IMR-90 (cell line): ENCODE data around the gene MAML2. TPM values are rescaled to one million over a fixed set of nuclear protein-coding genes. Genes with fewer than 3 reads are reported as not detected.

ENCODE experiments used
- ATAC-seq: fragments of 200-7000 bp; cut with Tn5 transposase; 2 replicates; pipeline ENCODE4 v1.9.1; 2020; ENCODE audit warnings: low read depth, mild to moderate bottlenecking, moderate library complexity
- BruUV-seq: library from RNA; stranded (reverse); fragments of 400-500 nt; replicated peaks from 2 replicates; lab custom pipeline; 2021; lab: Mats Ljungman, UMichigan
- CTCF ChIA-PET: fragments of 300-600 bp; formaldehyde crosslinking; extraction: SDS; loops from one replicate; lab custom pipeline; 2021; ENCODE audit warnings: antibody characterized with exemption; lab: Yijun Ruan, JAX
- POLR2A ChIA-PET: fragments of 300-600 bp; sonication (Branson Sonifier 250); formaldehyde crosslinking; loops from one replicate; lab custom pipeline; 2022; ENCODE audit warnings: antibody characterized with exemption; ENCODE audit not compliant: unreplicated experiment; lab: Charles Lee
- DNase-seq: peaks from one replicate; pipeline ENCODE4 v3.0.0; 2013
- H2AFZ ChIP-seq: replicated peaks from 2 replicates; pipeline ENCODE3; 2013; ENCODE audit warnings: low read length, mild to moderate bottlenecking; ENCODE audit not compliant: poor library complexity
- H2AK5ac ChIP-seq: 2 replicates; pipeline ENCODE4 v1.6.1; 2013; ENCODE audit warnings: low read depth, low read length, inconsistent platforms
- H2AK9ac ChIP-seq: replicated peaks from 2 replicates; pipeline ENCODE3; 2013; ENCODE audit warnings: mild to moderate bottlenecking, low read depth, low read length, moderate library complexity; ENCODE audit not compliant: poor library complexity
- H2BK120ac ChIP-seq: 2 replicates; pipeline ENCODE4 v1.6.1; 2013; ENCODE audit warnings: low read depth, low read length, inconsistent platforms
- H2BK15ac ChIP-seq: 3 replicates; pipeline ENCODE4 v1.6.1; 2013; ENCODE audit warnings: low read depth, low read length, inconsistent platforms
- H2BK20ac ChIP-seq: 2 replicates; pipeline ENCODE4 v1.6.1; 2013; ENCODE audit warnings: low read depth, mild to moderate bottlenecking, inconsistent platforms, low read length, moderate library complexity
- H2BK5ac ChIP-seq: 2 replicates; pipeline ENCODE4 v1.6.1; 2013; ENCODE audit warnings: mild to moderate bottlenecking, low read depth, low read length, inconsistent platforms; ENCODE audit not compliant: poor library complexity, severe bottlenecking
- H3K14ac ChIP-seq: replicated peaks from 2 replicates; pipeline ENCODE4 v1.6.1; 2013; ENCODE audit warnings: low read depth, low read length, inconsistent platforms
- H3K18ac ChIP-seq: 2 replicates; pipeline ENCODE4 v1.6.1; 2013; ENCODE audit warnings: low read depth, low read length, control low read depth
- H3K23ac ChIP-seq: 2 replicates; pipeline ENCODE4 v1.6.1; 2013; ENCODE audit warnings: low read depth, low read length, inconsistent platforms
- H3K27ac ChIP-seq: 2 replicates; pipeline ENCODE4 v1.5.1; 2013; ENCODE audit warnings: mild to moderate bottlenecking, control low read depth, low read length; ENCODE audit not compliant: insufficient read depth
- H3K27me3 ChIP-seq: 2 replicates; pipeline ENCODE4 v1.6.1; 2013; ENCODE audit warnings: low read length; ENCODE audit not compliant: control insufficient read depth, insufficient read depth
- H3K36me3 ChIP-seq: 2 replicates; pipeline ENCODE4 v1.6.1; 2013; ENCODE audit warnings: low read length, mixed read lengths; ENCODE audit not compliant: control insufficient read depth, insufficient read depth
- H3K4ac ChIP-seq: 2 replicates; pipeline ENCODE4 v1.6.1; 2013; ENCODE audit warnings: low read depth, low read length, inconsistent platforms
- H3K4me1 ChIP-seq: 2 replicates; pipeline ENCODE4 v1.6.1; 2013; ENCODE audit warnings: low read length, mixed read lengths; ENCODE audit not compliant: control insufficient read depth, insufficient read depth
- H3K4me2 ChIP-seq: 2 replicates; pipeline ENCODE4 v1.6.1; 2013; ENCODE audit warnings: low read depth, mild to moderate bottlenecking, control low read depth, low read length, moderate library complexity
- H3K4me3 ChIP-seq: 2 replicates; pipeline ENCODE4 v1.5.1; 2013; ENCODE audit warnings: low read depth, mild to moderate bottlenecking, control low read depth, low read length, moderate library complexity; ENCODE audit not compliant: insufficient read depth
- H3K56ac ChIP-seq: 2 replicates; pipeline ENCODE4 v1.6.1; 2013; ENCODE audit warnings: low read length, inconsistent platforms; ENCODE audit not compliant: insufficient read depth; ENCODE audit errors: extremely low read depth
- H3K79me1 ChIP-seq, 2 experiments: 2 replicates each; pipeline ENCODE4 v1.6.1; 2013; ENCODE audit warnings: low read length in 2 of 2, inconsistent platforms in 1 of 2, low read depth in 1 of 2
- H3K9ac ChIP-seq: 2 replicates; pipeline ENCODE4 v1.6.1; 2013; ENCODE audit warnings: low read depth, low read length, control low read depth
- H3K9me1 ChIP-seq: 2 replicates; pipeline ENCODE4 v1.6.1; 2013; ENCODE audit warnings: low read length, inconsistent platforms; ENCODE audit not compliant: insufficient read depth
- H3K9me3 ChIP-seq: 2 replicates; pipeline ENCODE4 v1.6.1; 2013; ENCODE audit warnings: low read length; ENCODE audit not compliant: control insufficient read depth, insufficient read depth
- H4K20me1 ChIP-seq: 2 replicates; pipeline ENCODE4 v1.6.1; 2013; ENCODE audit warnings: low read length, inconsistent platforms; ENCODE audit not compliant: insufficient read depth
- H4K5ac ChIP-seq: 2 replicates; pipeline ENCODE4 v1.6.1; 2013; ENCODE audit warnings: mild to moderate bottlenecking, low read depth, low read length, control low read depth
- H4K8ac ChIP-seq, 2 experiments: 2 replicates each; pipeline ENCODE4 v1.6.1; 2013; ENCODE audit warnings: low read depth in 2 of 2, low read length in 2 of 2, control low read depth in 1 of 2, inconsistent platforms in 1 of 2
- H4K91ac ChIP-seq: 2 replicates; pipeline ENCODE4 v1.6.1; 2013; ENCODE audit warnings: low read depth, low read length, inconsistent platforms; ENCODE audit not compliant: insufficient read depth
- BHLHE40 ChIP-seq: fragments of 150-350 bp; IDR thresholded peaks from 2 replicates; pipeline ENCODE4 v1.6.1; 2016; ENCODE audit warnings: mild to moderate bottlenecking, low read depth, low read length
- CEBPB ChIP-seq: IDR thresholded peaks from 2 replicates; pipeline ENCODE4 v1.6.1; 2012; ENCODE audit warnings: low read depth, low read length, improper control_type of control experiment
- CHD1 ChIP-seq: IDR thresholded peaks from 2 replicates; pipeline ENCODE4 v1.6.1; 2012; ENCODE audit warnings: low read depth, low read length, improper control_type of control experiment
- CTCF ChIP-seq: conservative IDR thresholded peaks from 2 replicates; pipeline ENCODE4 v1.5.1; 2012; ENCODE audit warnings: mild to moderate bottlenecking, low read depth, low read length, improper control_type of control experiment
- ELK1 ChIP-seq: fragments of 150-350 bp; IDR thresholded peaks from 2 replicates; pipeline ENCODE4 v1.6.1; 2016; ENCODE audit warnings: low read depth, mild to moderate bottlenecking, low read length, moderate library complexity, borderline replicate concordance
- FOS ChIP-seq: fragments of 150-350 bp; IDR thresholded peaks from 2 replicates; pipeline ENCODE4 v1.6.1; 2016; ENCODE audit warnings: low read depth, low read length
- MAFK ChIP-seq: IDR thresholded peaks from 2 replicates; pipeline ENCODE4 v1.6.1; 2012; ENCODE audit warnings: low read depth, low read length, improper control_type of control experiment
- MAZ ChIP-seq: IDR thresholded peaks from 2 replicates; pipeline ENCODE4 v1.6.1; 2012; ENCODE audit warnings: low read depth, mild to moderate bottlenecking, low read length, improper control_type of control experiment, moderate library complexity, borderline replicate concordance
- MXI1 ChIP-seq: IDR thresholded peaks from 2 replicates; pipeline ENCODE4 v1.6.1; 2012; ENCODE audit warnings: low read depth, mild to moderate bottlenecking, low read length, moderate library complexity, borderline replicate concordance
- NFE2L2 ChIP-seq: fragments of 150-350 bp; IDR thresholded peaks from 2 replicates; pipeline ENCODE4 v1.6.1; 2016; ENCODE audit warnings: low read depth, mild to moderate bottlenecking, low read length
- POLR2A ChIP-seq: IDR thresholded peaks from 2 replicates; pipeline ENCODE4 v1.6.1; 2012; ENCODE audit warnings: mild to moderate bottlenecking, low read depth, low read length
- RAD21 ChIP-seq: IDR thresholded peaks from 2 replicates; pipeline ENCODE4 v1.6.1; 2012; ENCODE audit warnings: low read length, improper control_type of control experiment
- RCOR1 ChIP-seq: IDR thresholded peaks from 2 replicates; pipeline ENCODE4 v1.6.1; 2012; ENCODE audit warnings: mild to moderate bottlenecking, low read length, improper control_type of control experiment; ENCODE audit not compliant: insufficient replicate concordance
- RFX5 ChIP-seq: IDR thresholded peaks from 2 replicates; pipeline ENCODE4 v1.8.0; 2012; ENCODE audit warnings: low read depth, mild to moderate bottlenecking, low read length, moderate library complexity
- SMC3 ChIP-seq: fragments of 150-350 bp; IDR thresholded peaks from 2 replicates; pipeline ENCODE4 v1.6.1; 2016; ENCODE audit warnings: low read depth, mild to moderate bottlenecking, antibody characterized with exemption, low read length, moderate library complexity
- WGBS, 2 experiments: methylation state at CpG; one replicate each; pipeline versions ENCODE4 v1.1.5 to v1.1.7; 2013; ENCODE audit warnings: missing lambda C conversion rate in 2 of 2; ENCODE audit not compliant: insufficient read length in 1 of 2; ENCODE audit errors: extremely low coverage in 2 of 2; 5-methylcytosine and 5-hydroxymethylcytosine counted together
- dilution Hi-C: fragments of 300-500 bp; cut with HindIII; formaldehyde crosslinking; loops from one replicate; pipeline ENCODE4 v1.14.3; 2018; ENCODE audit warnings: low sequenced_read_pairs; ENCODE audit not compliant: unreplicated experiment
- in situ Hi-C: fragments of 300-500 bp; cut with MboI; formaldehyde crosslinking; loops from 3 replicates; pipeline ENCODE4 v1.14.3; 2019; ENCODE audit warnings: low sequenced_read_pairs, inconsistent platforms, mixed read lengths
- intact Hi-C: fragments of 100-400 bp; cut with micrococcal nuclease; formaldehyde crosslinking; loops from 2 replicates; pipeline ENCODE4 v1.10.0; 2022
- polyA plus RNA-seq, 3 experiments: library from polyadenylated mRNA; depleted of rRNA; stranded (reverse); fragments of >200 nt; gene quantifications; 2 replicates each; pipeline ENCODE4 v1.2.3, GENCODE V29; 2012; ENCODE audit warnings: low replicate concordance in 1 of 3
- total RNA-seq: library from RNA; depleted of rRNA; stranded (reverse); fragments of >200 nt; gene quantifications from 2 replicates; pipeline ENCODE4 v1.2.3, GENCODE V29; 2012
- TF ChIP-seq, protein P1 (sequence below): fragments of 150-350 bp; IDR thresholded peaks from 2 replicates; pipeline ENCODE4 v1.6.1; 2017; ENCODE audit warnings: mild to moderate bottlenecking, antibody characterized with exemption, low read length, low read depth

The MAML2 gene
- total and polyA plus RNA-seq, 2 of the 4 experiments (the other 2 are of a cell fraction) = 15.0 to 19.5 TPM

GRCh38 chr11:96086111-96086510 is 256.9 kb downstream of the MAML2 start:
- DNase-seq (no peak), ATAC-seq (no peak)
- Histone ChIP-seq H3K56ac (no peak overlapping the region), H3K79me1 (peaks cover 55 to 66% of the 10 kb centered on the region in 2 experiments), H3K4me3 (no peak overlapping the region), H2BK20ac (no peak overlapping the region), H3K4ac (no peak overlapping the region), H2BK5ac (no peak overlapping the region), H3K23ac (no peak overlapping the region), H2BK15ac (no peak overlapping the region), H4K91ac (no peak overlapping the region), H4K5ac (no peak overlapping the region), H4K20me1 (peaks cover 8% of the 10 kb centered on the region), H3K18ac (no peak overlapping the region), H3K9ac (no peak overlapping the region), H3K14ac (no peak overlapping the region), H2AK5ac (no peak overlapping the region), H3K4me2 (no peak overlapping the region), H3K9me3 (no peaks in the 10 kb centered on the region), H2AK9ac (no peak overlapping the region), H2AFZ (no peak overlapping the region), H3K27me3 (no peaks in the 10 kb centered on the region), H4K8ac (no peak overlapping the region), H3K4me1 (peaks cover 11% of the 10 kb centered on the region), H3K9me1 (peaks cover 13% of the 10 kb centered on the region; the same call in 1 of the 2 replicates), H2BK120ac (no peak overlapping the region), H3K36me3 (no peaks in the 10 kb centered on the region; the same call in 1 of the 2 replicates), H3K27ac (no peak overlapping the region)
- in situ Hi-C loops = no loop called here
- ChIA-PET CTCF (interaction anchor here (0.7 kb wide), 1 partner anchor 299 kb away, joined by 3 read pairs; no protein-coding TSS in a partner anchor), POLR2A (no interaction called here)
- intact Hi-C loops = no loop called here
- no CpG with 5 or more reads among the region's 1 CpG for WGBS, 2 experiments
- TF ChIP-seq NFE2L2 (no peak), FOS (no peak), RFX5 (no peak), MAFK (no peak), RAD21 (no peak), POLR2A (no peak), CEBPB (no peak), SMC3 (no peak), MAZ (no peak), CTCF (no peak), CHD1 (no peak), BHLHE40 (no peak), MXI1 (no peak), RCOR1 (no peak), ELK1 (no peak)
- TF ChIP-seq, protein P1, sequence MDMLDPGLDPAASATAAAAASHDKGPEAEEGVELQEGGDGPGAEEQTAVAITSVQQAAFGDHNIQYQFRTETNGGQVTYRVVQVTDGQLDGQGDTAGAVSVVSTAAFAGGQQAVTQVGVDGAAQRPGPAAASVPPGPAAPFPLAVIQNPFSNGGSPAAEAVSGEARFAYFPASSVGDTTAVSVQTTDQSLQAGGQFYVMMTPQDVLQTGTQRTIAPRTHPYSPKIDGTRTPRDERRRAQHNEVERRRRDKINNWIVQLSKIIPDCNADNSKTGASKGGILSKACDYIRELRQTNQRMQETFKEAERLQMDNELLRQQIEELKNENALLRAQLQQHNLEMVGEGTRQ = no peak
- dilution Hi-C loops = no loop called here
- no TSS peak for BruUV-seq
